ENCODE data around the gene PLA2G6.
"Not testable (repeated sequence)": the region's sequence is repeated elsewhere in the genome, so short reads cannot be mapped to it uniquely, and the experiment has no call there.

The PLA2G6 gene

GRCh38 chr22:38187413-38188212 lies 6.0 kb upstream of the PLA2G6 start:
- no peak for DNase-seq

- DNase-seq: no peak
These were observed 4.8 kb upstream of the PLA2G6 start for GRCh38 chr22:38186429-38186828.

- no peak for DNase-seq
These were observed 3.2 kb upstream of the PLA2G6 start for GRCh38 chr22:38184788-38185187.

GRCh38 chr22:38180841-38181452 lies 683 bp downstream of the PLA2G6 start:
- DNase-seq: peak; percentile 30

- DNase-seq: not testable (repeated sequence)
These were observed 3.1 kb downstream of the PLA2G6 start for GRCh38 chr22:38178605-38178937.

GRCh38 chr22:38177926-38178604 lies 3.6 kb downstream of the PLA2G6 start:
- DNase-seq: no peak

GRCh38 chr22:38177571-38177925 lies 4.1 kb downstream of the PLA2G6 start:
- not testable (repeated sequence) for DNase-seq

- DNase-seq: no peak
These were observed 4.6 kb downstream of the PLA2G6 start for GRCh38 chr22:38177044-38177443.

- DNase-seq: peak; percentile 27
These were observed 5.4 kb downstream of the PLA2G6 start for GRCh38 chr22:38176170-38176741.

GRCh38 chr22:38175206-38176118 lies 6.2 kb downstream of the PLA2G6 start:
- no peak for DNase-seq

- DNase-seq: no peak
These were observed 7.0 kb downstream of the PLA2G6 start for GRCh38 chr22:38174626-38175025.

GRCh38 chr22:38173641-38173906 lies 8.1 kb downstream of the PLA2G6 start:
- DNase-seq: no peak

GRCh38 chr22:38172832-38173640 lies 8.6 kb downstream of the PLA2G6 start:
- DNase-seq: peak; percentile 17

GRCh38 chr22:38171927-38172831 lies 9.5 kb downstream of the PLA2G6 start:
- no peak for DNase-seq

GRCh38 chr22:38170469-38170868 lies 11.2 kb downstream of the PLA2G6 start:
- no peak for DNase-seq

- DNase-seq: no peak
These were observed 12.5 kb downstream of the PLA2G6 start for GRCh38 chr22:38169116-38169515.

- no peak for DNase-seq
These were observed 13.6 kb downstream of the PLA2G6 start for GRCh38 chr22:38167988-38168407.

- DNase-seq: no peak
These were observed 15.6 kb downstream of the PLA2G6 start for GRCh38 chr22:38165922-38166593.

GRCh38 chr22:38164551-38164918 lies 17.1 kb downstream of the PLA2G6 start:
- DNase-seq: no peak

- DNase-seq: no peak
These were observed 17.6 kb downstream of the PLA2G6 start for GRCh38 chr22:38163844-38164550.

All from activated CD4-positive, alpha-beta T cell treated with anti-CD3 and anti-CD28 coated beads, Interleukin-2, amount 50 U/mL, for 1 hour (primary cell).